Stimulated activated CD4-positive, alpha-beta T cell treated with anti-CD3 and anti-CD28 coated beads, Interleukin-1b, Interleukin-23, amount 100 ng/mL, for 4 hours (primary cell): ENCODE measurements around the gene PSMD5.

Source experiments
- DNase-seq, 2 donors: peaks; one replicate each; pipeline ENCODE4 v3.0.0-alpha.2; 2020; ENCODE audit warnings: low read depth in 2 of 2

The PSMD5 gene

GRCh38 chr9:120855827-120856670, 13.3 kb upstream of the PSMD5 start:
- DNase-seq: no peak

- DNase-seq: no peak
Measured at GRCh38 chr9:120854596-120855327, 12.0 kb upstream of the PSMD5 start.

GRCh38 chr9:120853198-120853597, 10.5 kb upstream of the PSMD5 start:
- no peak for DNase-seq

- no peak for DNase-seq
Measured at GRCh38 chr9:120852240-120853010, 9.7 kb upstream of the PSMD5 start.

- no peak for DNase-seq
Measured at GRCh38 chr9:120851449-120851848, 8.7 kb upstream of the PSMD5 start.

GRCh38 chr9:120850315-120850714, 7.6 kb upstream of the PSMD5 start:
- no peak for DNase-seq

- no peak for DNase-seq
Measured at GRCh38 chr9:120846906-120847305, 4.2 kb upstream of the PSMD5 start.

GRCh38 chr9:120846251-120846889, 3.6 kb upstream of the PSMD5 start:
- no peak for DNase-seq

- DNase-seq: peak in 1 of 2 donors; percentile 15
Measured at GRCh38 chr9:120845255-120845654, 2.5 kb upstream of the PSMD5 start.

GRCh38 chr9:120841930-120842684, 615 bp downstream of the PSMD5 start:
- no peak for DNase-seq

- DNase-seq: no peak
Measured at GRCh38 chr9:120839146-120839545, 3.6 kb downstream of the PSMD5 start.

GRCh38 chr9:120837921-120838320, 4.8 kb downstream of the PSMD5 start:
- DNase-seq: no peak

GRCh38 chr9:120833325-120833724, 9.4 kb downstream of the PSMD5 start:
- DNase-seq: no peak

GRCh38 chr9:120832807-120833206, 9.9 kb downstream of the PSMD5 start:
- DNase-seq: no peak

GRCh38 chr9:120830865-120831264, 11.9 kb downstream of the PSMD5 start:
- no peak for DNase-seq

GRCh38 chr9:120830151-120830550, 12.6 kb downstream of the PSMD5 start:
- DNase-seq: no peak

- no peak for DNase-seq
Measured at GRCh38 chr9:120829650-120830049, 13.1 kb downstream of the PSMD5 start.

GRCh38 chr9:120820095-120820494, 22.6 kb downstream of the PSMD5 start:
- no peak for DNase-seq

- DNase-seq: no peak
Measured at GRCh38 chr9:120818595-120818994, 24.1 kb downstream of the PSMD5 start.

GRCh38 chr9:120815075-120815474, 27.6 kb downstream of the PSMD5 start:
- DNase-seq: no peak

GRCh38 chr9:120808931-120809330, 33.8 kb downstream of the PSMD5 start:
- no peak for DNase-seq
